Activated T-helper 17 cell treated with anti-CD3 and anti-CD28 coated beads, Interleukin-2, amount 50 U/mL, for 72 hours (primary cell): ENCODE measurements around the gene RAE1. TPM values are rescaled to one million over a fixed set of nuclear protein-coding genes. Genes with fewer than 3 reads are reported as not detected.
"Not testable (repeated sequence)": the region's sequence is repeated elsewhere in the genome, so short reads cannot be mapped to it uniquely, and the experiment has no call there.

Source experiments
- ATAC-seq: fragments of 150-1000 bp; cut with Tn5 transposase; replicated peaks from 2 replicates; pipeline ENCODE4 v1.10.0; 2021; ENCODE audit warnings: mild to moderate bottlenecking, moderate library complexity
- H3K27ac Mint-ChIP-seq: one replicate; pipeline ENCODE4 v1.8.0; 2022; ENCODE audit warnings: mixed read lengths
- H3K27me3 Mint-ChIP-seq: one replicate; pipeline ENCODE4 v1.8.0; 2022; ENCODE audit warnings: mixed read lengths
- H3K36me3 Mint-ChIP-seq: one replicate; pipeline ENCODE4 v1.8.0; 2022; ENCODE audit warnings: low read depth, mild to moderate bottlenecking, mixed read lengths
- H3K4me1 Mint-ChIP-seq: one replicate; pipeline ENCODE4 v1.8.0; 2022; ENCODE audit warnings: mixed read lengths
- H3K4me3 Mint-ChIP-seq: one replicate; pipeline ENCODE4 v1.8.0; 2022; ENCODE audit warnings: mild to moderate bottlenecking, mixed read lengths
- H3K9me3 Mint-ChIP-seq: one replicate; pipeline ENCODE4 v1.8.0; 2022; ENCODE audit warnings: mixed read lengths
- total RNA-seq, 2 donors: library from RNA; stranded (reverse); gene quantifications; one replicate each; pipeline ENCODE4 v1.2.3, GENCODE V29; 2022

Gene RAE1
- total RNA-seq, 2 donors from 2014 or later = 48.3 to 79.7 TPM

- Mint-ChIP-seq H3K27me3 (no peaks in the 10 kb centered on the region), H3K4me3 (no peak overlapping the region), H3K4me1 (peaks cover 6% of the 10 kb centered on the region), H3K9me3 (no peaks in the 10 kb centered on the region), H3K36me3 (peaks cover 37% of the 10 kb centered on the region), H3K27ac (no peak overlapping the region)
- no peak for ATAC-seq
Observed at GRCh38 chr20:57410924-57411323, 59.9 kb downstream of the RAE1 start.

DNA sequence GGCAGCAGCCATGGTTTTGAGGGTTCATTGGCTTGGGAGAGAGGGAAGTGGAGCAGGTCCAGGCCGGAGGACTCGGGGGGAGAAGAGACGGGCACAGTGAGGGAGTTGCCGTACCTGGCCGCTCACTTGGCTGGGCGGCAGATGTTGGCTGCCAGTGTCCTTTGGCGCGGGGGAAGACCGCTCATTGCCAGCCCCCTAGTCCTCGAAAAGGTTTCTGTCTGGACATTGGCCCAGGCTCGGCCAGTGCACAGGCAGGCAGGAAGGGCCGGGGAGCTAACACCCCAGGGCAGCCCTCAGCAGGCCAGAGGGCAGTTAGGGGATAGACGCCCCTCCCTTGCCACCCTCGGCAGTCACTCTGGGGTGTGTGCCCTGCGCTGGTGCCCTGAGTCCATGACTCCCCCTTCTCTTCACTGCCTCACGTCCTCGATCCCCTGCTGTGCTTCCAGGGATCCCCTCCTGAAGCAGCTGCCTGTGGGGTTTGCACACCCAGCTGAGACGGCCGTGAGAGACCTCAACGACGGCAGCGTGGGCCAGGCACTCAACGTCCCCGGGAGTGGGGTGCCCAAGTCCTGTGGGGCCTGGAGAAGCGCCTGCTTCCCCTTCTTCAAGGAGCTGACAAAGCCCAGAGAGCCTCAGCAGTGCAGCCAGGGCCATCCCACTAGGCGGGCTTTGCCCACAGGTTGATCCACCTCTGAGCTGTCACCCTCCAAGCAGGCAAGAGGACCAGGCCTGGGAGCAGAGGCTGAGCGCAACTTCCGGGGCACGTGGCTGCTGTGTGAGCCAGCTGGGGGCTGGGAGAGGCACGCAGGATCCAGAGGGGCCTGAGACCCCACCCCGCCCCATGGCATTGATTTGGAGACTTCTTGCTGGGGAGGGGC, 60.6 kb downstream of the RAE1 start:
- Mint-ChIP-seq H3K9me3 (no peaks in the 10 kb centered on the region), H3K27ac (no peak overlapping the region), H3K4me1 (peaks cover 6% of the 10 kb centered on the region), H3K27me3 (no peaks in the 10 kb centered on the region), H3K4me3 (no peak overlapping the region), H3K36me3 (peaks cover 31% of the 10 kb centered on the region)
- ATAC-seq = no peak

- Mint-ChIP-seq H3K36me3 (peaks cover 23% of the 10 kb centered on the region), H3K27ac (no peak overlapping the region), H3K9me3 (no peaks in the 10 kb centered on the region), H3K4me3 (no peak overlapping the region), H3K27me3 (no peaks in the 10 kb centered on the region), H3K4me1 (peaks cover 6% of the 10 kb centered on the region)
- peak; percentile 59 for ATAC-seq
Observed at GRCh38 chr20:57412347-57413029, 61.4 kb downstream of the RAE1 start.

DNA sequence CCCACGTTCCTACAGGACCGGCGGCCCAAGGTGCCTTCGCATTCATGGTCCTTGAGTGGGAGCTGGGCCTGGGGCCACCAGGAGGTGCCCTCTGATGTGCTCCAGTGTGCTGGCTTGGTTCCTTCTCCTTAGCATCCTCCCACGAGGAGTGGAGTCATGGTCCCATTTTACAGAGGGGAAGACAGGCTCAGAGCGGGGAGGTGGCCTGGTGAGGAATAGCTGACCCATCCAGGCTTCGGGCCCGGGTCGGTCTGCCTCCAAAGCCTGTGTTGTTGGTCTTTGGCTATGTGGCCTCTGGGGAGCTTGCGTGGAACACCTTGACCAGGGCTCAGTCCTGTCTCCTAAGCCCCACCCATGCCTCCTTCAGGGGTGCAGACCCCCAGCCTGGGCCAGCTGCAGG, 62.9 kb downstream of the RAE1 start:
- Mint-ChIP-seq H3K4me3 (no peak overlapping the region), H3K27me3 (no peaks in the 10 kb centered on the region), H3K4me1 (peaks cover 6% of the 10 kb centered on the region), H3K9me3 (no peaks in the 10 kb centered on the region), H3K27ac (no peak overlapping the region), H3K36me3 (peaks cover 8% of the 10 kb centered on the region)
- ATAC-seq = no peak

DNA sequence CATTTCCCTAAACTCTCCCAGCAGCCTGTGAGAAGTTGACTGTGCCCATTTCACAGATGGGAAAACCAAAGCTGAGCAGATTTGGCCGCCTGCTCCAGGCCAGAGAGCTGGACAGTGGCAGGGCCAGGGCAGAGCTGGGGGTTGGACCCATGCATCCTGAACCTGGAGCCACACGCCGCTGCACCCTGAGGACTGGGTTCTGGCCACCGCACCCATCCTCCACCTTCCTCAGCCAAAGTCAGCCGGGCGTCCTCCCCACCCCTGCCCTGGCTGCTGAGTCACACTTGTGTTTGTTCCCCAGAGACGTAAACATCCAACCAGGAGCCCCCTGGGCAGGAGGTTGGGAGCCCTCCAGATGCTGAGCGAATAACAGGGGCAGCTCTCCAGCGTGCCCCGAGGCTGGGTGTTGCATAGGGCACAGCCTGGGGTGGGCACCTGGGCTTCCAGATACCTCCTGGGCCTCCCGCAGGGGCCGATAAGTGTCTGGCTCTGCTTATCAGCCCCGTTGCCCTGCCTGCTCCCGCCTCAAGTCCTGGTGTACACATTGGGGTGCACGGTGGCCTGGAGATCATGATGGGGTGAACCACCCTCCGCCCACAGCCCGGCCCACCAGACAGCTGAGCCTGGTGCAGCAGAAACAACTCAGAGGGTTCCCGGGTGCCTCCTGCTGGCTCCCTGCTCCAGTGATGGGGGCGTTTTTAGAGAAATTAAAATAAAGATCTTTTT, 64.0 kb downstream of the RAE1 start:
- no peak overlapping the region for H3K4me3 Mint-ChIP-seq
- H3K27ac Mint-ChIP-seq = no peak overlapping the region
- ATAC-seq = no peak
- no peaks in the 10 kb centered on the region for H3K36me3 Mint-ChIP-seq
- peaks cover 6% of the 10 kb centered on the region for H3K4me1 Mint-ChIP-seq
- no peaks in the 10 kb centered on the region for H3K27me3 Mint-ChIP-seq
- no peaks in the 10 kb centered on the region for H3K9me3 Mint-ChIP-seq

DNA sequence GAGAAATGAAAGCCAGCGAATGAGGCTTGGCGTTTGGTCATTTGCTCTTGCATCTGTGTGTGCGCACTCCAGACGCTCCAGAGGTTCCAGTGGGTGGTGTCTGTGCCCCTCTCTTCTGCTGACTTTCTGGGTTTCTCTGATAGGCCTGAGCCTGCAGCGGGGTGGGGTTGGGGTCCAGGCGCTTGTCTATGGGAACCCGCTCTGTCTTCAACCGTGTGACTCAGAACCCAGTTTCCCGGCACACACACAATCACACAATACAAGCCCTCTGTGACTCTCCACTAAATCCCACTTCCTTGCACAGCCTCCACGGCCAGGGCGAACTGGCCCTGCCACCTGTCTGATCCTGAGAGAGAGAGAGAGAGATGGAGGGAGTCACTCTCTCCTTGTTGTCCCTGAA, 64.7 kb downstream of the RAE1 start:
- Mint-ChIP-seq H3K4me1 (peaks cover 4% of the 10 kb centered on the region), H3K27me3 (no peaks in the 10 kb centered on the region), H3K36me3 (no peaks in the 10 kb centered on the region), H3K27ac (peak overlapping the region; percentile 33), H3K4me3 (no peak overlapping the region), H3K9me3 (no peaks in the 10 kb centered on the region)
- no peak for ATAC-seq

DNA sequence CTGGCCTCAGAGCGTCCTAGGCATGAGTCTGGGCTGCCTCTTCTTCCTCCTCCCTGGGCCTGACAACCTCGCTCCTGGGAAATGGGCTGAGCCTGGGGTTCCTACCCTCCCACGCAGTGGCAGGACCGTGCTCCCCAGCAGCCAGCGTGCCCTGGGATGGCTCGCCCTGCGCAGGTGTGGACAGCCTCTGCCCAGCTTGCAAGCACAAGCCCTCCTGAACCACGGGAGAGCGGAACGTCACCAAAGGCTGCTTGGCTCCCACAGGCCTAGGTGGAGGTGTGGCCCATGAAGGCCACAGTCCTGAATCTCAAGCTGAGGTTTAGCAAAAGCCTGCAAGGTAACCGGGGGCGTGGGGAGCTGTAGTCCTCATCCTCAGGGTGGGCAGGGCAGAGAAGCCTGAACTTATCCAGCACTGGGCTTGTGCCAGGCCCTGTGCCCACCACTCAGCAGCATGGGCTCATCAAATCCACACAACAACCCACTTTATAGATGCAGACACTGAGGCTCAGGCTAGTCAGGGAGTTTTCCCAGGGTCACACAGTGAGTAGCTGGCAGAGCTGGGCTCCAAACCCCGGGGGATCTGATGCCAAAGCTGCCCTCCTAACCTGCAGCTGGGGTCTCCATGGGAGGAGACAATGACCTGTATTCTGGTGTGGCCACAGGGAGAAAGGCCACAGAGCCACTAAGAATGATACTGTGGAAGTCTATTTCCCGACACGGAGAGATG, 65.4 kb downstream of the RAE1 start:
- Mint-ChIP-seq H3K36me3 (no peaks in the 10 kb centered on the region), H3K9me3 (no peaks in the 10 kb centered on the region), H3K27ac (peak overlapping the region; percentile 33), H3K4me1 (no peaks in the 10 kb centered on the region), H3K27me3 (no peaks in the 10 kb centered on the region), H3K4me3 (no peak overlapping the region)
- ATAC-seq = no peak

DNA sequence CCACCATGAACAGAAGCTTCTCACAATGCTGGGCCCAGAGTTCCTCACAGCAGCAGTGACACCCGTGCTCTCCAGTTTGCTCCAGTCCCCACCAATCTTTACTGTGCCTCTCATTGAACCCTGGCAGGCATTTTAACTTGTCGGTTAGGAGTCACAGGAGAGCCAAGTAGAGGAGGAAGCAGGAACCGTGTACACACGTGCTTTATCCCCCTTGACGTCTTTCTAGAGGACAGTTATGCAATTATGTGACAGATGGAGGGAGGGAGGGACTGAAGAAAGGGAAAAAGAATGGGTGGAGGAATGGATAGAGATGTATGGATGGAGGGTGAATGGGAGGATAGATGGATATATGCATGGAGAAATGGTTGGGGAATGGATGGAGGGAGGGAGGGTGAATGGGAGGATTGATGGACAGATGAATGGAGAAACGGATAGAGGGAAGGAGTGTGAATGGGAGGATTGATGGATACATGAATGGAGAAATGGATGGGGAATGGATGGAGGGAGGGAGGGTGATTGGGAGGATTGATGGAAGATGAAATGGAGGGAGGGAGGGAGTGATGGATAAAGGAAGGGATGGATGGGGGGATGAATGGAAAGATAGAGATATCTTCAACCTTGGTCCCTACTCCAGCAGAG, 66.1 kb downstream of the RAE1 start:
- Mint-ChIP-seq H3K4me1 (no peaks in the 10 kb centered on the region), H3K27ac (no peak overlapping the region), H3K36me3 (no peaks in the 10 kb centered on the region), H3K9me3 (no peaks in the 10 kb centered on the region), H3K27me3 (no peaks in the 10 kb centered on the region), H3K4me3 (no peak overlapping the region)
- no peak for ATAC-seq

- Mint-ChIP-seq H3K27me3 (no peaks in the 10 kb centered on the region), H3K27ac (no peak overlapping the region), H3K36me3 (no peaks in the 10 kb centered on the region), H3K4me1 (no peaks in the 10 kb centered on the region), H3K4me3 (no peak overlapping the region), H3K9me3 (no peaks in the 10 kb centered on the region)
- no peak for ATAC-seq
Observed at GRCh38 chr20:57417830-57418780, 67.0 kb downstream of the RAE1 start.

DNA sequence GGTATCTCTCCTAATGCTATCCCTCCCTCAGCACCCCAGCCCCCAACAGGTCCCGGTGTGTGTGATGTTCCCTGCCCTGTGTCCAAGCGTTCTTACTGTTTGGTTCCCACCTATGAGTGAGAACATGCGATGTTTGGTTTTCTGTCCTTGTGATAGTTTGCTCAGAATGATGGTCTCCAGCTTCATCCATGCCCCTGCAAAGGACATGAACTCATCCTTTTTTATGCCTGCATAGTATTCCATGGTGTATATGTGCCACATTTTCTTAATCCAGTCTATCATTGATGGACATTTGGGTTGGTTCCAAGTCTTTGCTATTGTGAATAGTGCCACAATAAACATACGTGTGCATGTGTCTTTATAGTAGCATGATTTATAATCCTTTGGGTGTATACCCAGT, 68.4 kb downstream of the RAE1 start:
- not testable (repeated sequence) for H3K36me3 Mint-ChIP-seq, H3K4me3 Mint-ChIP-seq, ATAC-seq

GRCh38 chr20:57420571-57421252, 69.7 kb downstream of the RAE1 start:
- no peak for ATAC-seq
- Mint-ChIP-seq H3K36me3 (no peaks in the 10 kb centered on the region), H3K27me3 (no peaks in the 10 kb centered on the region), H3K9me3 (no peaks in the 10 kb centered on the region), H3K4me1 (peaks cover 5% of the 10 kb centered on the region), H3K4me3 (no peak overlapping the region), H3K27ac (no peak overlapping the region)

More for the DNA sequence above, 68.4 kb downstream of the RAE1 start:
- not testable (repeated sequence) for H3K4me1 Mint-ChIP-seq, H3K9me3 Mint-ChIP-seq, H3K27ac Mint-ChIP-seq, H3K27me3 Mint-ChIP-seq

DNA sequence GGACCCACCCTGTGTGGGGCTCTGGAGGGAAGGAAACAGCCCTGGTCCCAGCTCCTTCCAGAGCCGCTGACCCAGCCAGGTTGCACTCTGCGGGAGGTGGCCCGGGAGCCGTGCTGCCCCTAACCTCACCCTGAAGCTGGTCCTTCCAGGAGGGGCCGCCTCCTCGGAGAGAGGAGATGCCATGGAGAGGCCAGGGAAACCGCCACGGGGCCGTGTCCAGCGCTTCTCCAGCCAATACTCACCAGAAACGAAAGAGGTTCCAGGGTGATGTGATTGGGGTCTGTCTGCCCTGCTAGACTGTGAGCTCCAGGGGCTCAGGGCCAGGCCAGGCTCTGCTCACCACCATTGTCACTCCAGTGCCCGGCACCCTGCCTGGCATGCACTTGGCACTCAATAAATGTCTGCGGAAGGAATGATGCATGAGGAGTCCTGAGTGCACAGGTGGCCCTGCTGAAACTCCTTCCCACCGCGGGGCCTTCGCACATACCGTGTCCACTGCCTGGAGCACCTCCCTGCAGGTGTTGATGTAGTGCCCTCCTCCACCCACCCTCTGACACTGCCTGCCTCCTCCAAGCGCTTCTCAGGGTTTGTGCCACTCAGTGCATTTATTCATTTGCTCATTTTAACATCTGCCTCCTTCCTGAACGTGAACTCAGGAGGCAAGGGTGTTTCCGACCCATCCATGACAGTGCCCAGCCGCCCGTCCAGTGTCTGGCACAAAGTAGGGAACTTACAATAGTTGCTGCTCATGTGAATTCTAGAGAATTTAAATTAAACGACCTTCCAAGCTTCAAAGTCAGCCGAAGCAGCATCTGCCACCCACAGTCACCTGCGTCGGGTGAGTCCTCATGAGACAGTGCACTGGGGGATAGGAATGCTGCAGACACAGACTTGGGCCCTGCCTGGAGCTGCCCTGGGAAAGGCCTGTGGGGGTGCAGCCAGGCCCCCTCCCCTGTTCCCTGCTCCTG, 70.5 kb downstream of the RAE1 start:
- ATAC-seq = no peak
- H3K9me3 Mint-ChIP-seq = no peaks in the 10 kb centered on the region

More for the DNA sequence above, 70.5 kb downstream of the RAE1 start:
- no peaks in the 10 kb centered on the region for H3K36me3 Mint-ChIP-seq
- no peaks in the 10 kb centered on the region for H3K27me3 Mint-ChIP-seq
- H3K4me3 Mint-ChIP-seq = no peak overlapping the region
- peaks cover 5% of the 10 kb centered on the region for H3K4me1 Mint-ChIP-seq
- no peak overlapping the region for H3K27ac Mint-ChIP-seq
